Measurements from ENCODE around the gene ABCC10.

The ABCC10 gene

GRCh38 chr6:43437700-43438099 lies 10.4 kb downstream of the ABCC10 start:
- H3K9me3 ChIP-seq (replicated peaks; ENCODE audit: insufficient read depth, low read length): no peaks in the 10 kb centered on the region
- H3K79me2 ChIP-seq (ENCODE audit: low read length): no peaks in the 10 kb centered on the region
- H3K4me1 ChIP-seq (ENCODE audit: low read length): no peaks in the 10 kb centered on the region
- no peak overlapping the region for H3K4me2 ChIP-seq (ENCODE audit: low read depth, low read length)
- no peak overlapping the region for H3K9ac ChIP-seq (ENCODE audit: low read length)
- no peak overlapping the region for H2AFZ ChIP-seq (ENCODE audit: low read length)
- DNase-seq: no peak
- H3K4me3 ChIP-seq (ENCODE audit: low read length): no peak overlapping the region
- H3K27me3 ChIP-seq (replicated peaks; ENCODE audit: insufficient read depth, low read length): no peaks in the 10 kb centered on the region
- no peaks in the 10 kb centered on the region for H3K9me2 ChIP-seq (replicated peaks; ENCODE audit: insufficient read depth, low read length)
- H4K20me1 ChIP-seq (ENCODE audit: insufficient read depth, low read length): no peaks in the 10 kb centered on the region
- TF ChIP-seq CTCF (IDR thresholded peaks at IDR 0.05; ENCODE audit: low read length) (no peak), EZH2phosphoT487 (IDR thresholded peaks at IDR 0.05; ENCODE audit: low read length) (no peak), EZH2 (optimal IDR thresholded peaks at IDR 0.05; ENCODE audit: low read depth, low read length) (no peak)
- H3F3A ChIP-seq (ENCODE audit: insufficient read depth, low read length): no peaks in the 10 kb centered on the region
- no peak overlapping the region for H3K27ac ChIP-seq (ENCODE audit: low read length)
- no peaks in the 10 kb centered on the region for H3K36me3 ChIP-seq (replicated peaks; ENCODE audit: insufficient read depth, low read length)

- TF ChIP-seq CTCF (IDR thresholded peaks at IDR 0.05; ENCODE audit: low read length): no peak
- no peak for TF ChIP-seq EZH2phosphoT487 (IDR thresholded peaks at IDR 0.05; ENCODE audit: low read length)
- no peak for TF ChIP-seq EZH2 (optimal IDR thresholded peaks at IDR 0.05; ENCODE audit: low read depth, low read length)
- Histone ChIP-seq H3K36me3 (replicated peaks; ENCODE audit: insufficient read depth, low read length) (no peaks in the 10 kb centered on the region), H3K27me3 (replicated peaks; ENCODE audit: insufficient read depth, low read length) (no peaks in the 10 kb centered on the region), H2AFZ (ENCODE audit: low read length) (no peak overlapping the region), H3K4me1 (ENCODE audit: low read length) (no peaks in the 10 kb centered on the region), H3K27ac (ENCODE audit: low read length) (no peak overlapping the region), H3K79me2 (ENCODE audit: low read length) (no peaks in the 10 kb centered on the region), H4K20me1 (ENCODE audit: insufficient read depth, low read length) (no peaks in the 10 kb centered on the region), H3K9me3 (replicated peaks; ENCODE audit: insufficient read depth, low read length) (no peaks in the 10 kb centered on the region), H3K4me3 (ENCODE audit: low read length) (no peak overlapping the region), H3K4me2 (ENCODE audit: low read depth, low read length) (no peak overlapping the region), H3K9ac (ENCODE audit: low read length) (no peak overlapping the region), H3F3A (ENCODE audit: insufficient read depth, low read length) (no peaks in the 10 kb centered on the region), H3K9me2 (replicated peaks; ENCODE audit: insufficient read depth, low read length) (no peaks in the 10 kb centered on the region)
- DNase-seq: no peak
These were observed 15.6 kb downstream of the ABCC10 start for GRCh38 chr6:43442935-43443334.

GRCh38 chr6:43444036-43444435 lies 16.7 kb downstream of the ABCC10 start:
- no peak overlapping the region for H3K27ac ChIP-seq (ENCODE audit: low read length)
- no peaks in the 10 kb centered on the region for H4K20me1 ChIP-seq (ENCODE audit: insufficient read depth, low read length)
- H3K4me3 ChIP-seq (ENCODE audit: low read length): no peak overlapping the region
- no peaks in the 10 kb centered on the region for H3K36me3 ChIP-seq (replicated peaks; ENCODE audit: insufficient read depth, low read length)
- H3F3A ChIP-seq (ENCODE audit: insufficient read depth, low read length): no peaks in the 10 kb centered on the region
- H3K9me3 ChIP-seq (replicated peaks; ENCODE audit: insufficient read depth, low read length): no peaks in the 10 kb centered on the region
- no peaks in the 10 kb centered on the region for H3K9me2 ChIP-seq (replicated peaks; ENCODE audit: insufficient read depth, low read length)
- no peak for DNase-seq
- no peak for TF ChIP-seq CTCF (IDR thresholded peaks at IDR 0.05; ENCODE audit: low read length)
- TF ChIP-seq EZH2phosphoT487 (IDR thresholded peaks at IDR 0.05; ENCODE audit: low read length): no peak
- TF ChIP-seq EZH2 (optimal IDR thresholded peaks at IDR 0.05; ENCODE audit: low read depth, low read length): no peak
- no peaks in the 10 kb centered on the region for H3K79me2 ChIP-seq (ENCODE audit: low read length)
- H3K4me1 ChIP-seq (ENCODE audit: low read length): no peaks in the 10 kb centered on the region
- no peak overlapping the region for H2AFZ ChIP-seq (ENCODE audit: low read length)
- no peak overlapping the region for H3K4me2 ChIP-seq (ENCODE audit: low read depth, low read length)
- H3K9ac ChIP-seq (ENCODE audit: low read length): no peak overlapping the region
- H3K27me3 ChIP-seq (replicated peaks; ENCODE audit: insufficient read depth, low read length): no peaks in the 10 kb centered on the region

All from MM.1S (cell line).